H1 (cell line): ENCODE data around the gene GPR143. TPM values are rescaled to one million over a fixed set of nuclear protein-coding genes. Genes with fewer than 3 reads are reported as not detected.

ENCODE experiments used
- CTCF ChIA-PET: fragments of 300-600 bp; sonication (Branson Sonifier 250); formaldehyde crosslinking; loops from one replicate; lab custom pipeline; 2021; ENCODE audit not compliant: partially characterized antibody; lab: Charles Lee
- POLR2A ChIA-PET: fragments of 300-600 bp; sonication (Branson Sonifier 250); formaldehyde crosslinking; loops from one replicate; lab custom pipeline; 2021; ENCODE audit warnings: inconsistent platforms; ENCODE audit not compliant: partially characterized antibody; lab: Charles Lee
- DNase-seq, 2 experiments: peaks; one replicate each; pipeline versions ENCODE4 v3.0.0 to v3.0.0-alpha.2; 2010 to 2022; ENCODE audit warnings: low spot score in 2 of 2, low read depth in 1 of 2, mixed read lengths in 1 of 2
- FAIRE-seq: peaks from 2 replicates; lab custom pipeline; 2011; peaks lifted over from hg19 to GRCh38; lab: Jason Lieb, UNC
- H2AFZ ChIP-seq: 2 replicates; pipeline ENCODE4 v1.8.1; 2012; ENCODE audit warnings: low read length, inconsistent platforms
- H2AK5ac ChIP-seq: 2 replicates; pipeline ENCODE4 v1.6.1; 2013; ENCODE audit warnings: low read depth, low read length
- H2BK120ac ChIP-seq: replicated peaks from 2 replicates; pipeline ENCODE3; 2013; ENCODE audit warnings: low read depth, low read length, inconsistent platforms
- H2BK12ac ChIP-seq: 2 replicates; pipeline ENCODE4 v1.6.1; 2013; ENCODE audit warnings: low read depth, low read length
- H2BK15ac ChIP-seq: 2 replicates; pipeline ENCODE4 v1.6.1; 2013; ENCODE audit warnings: low read length
- H2BK20ac ChIP-seq: 2 replicates; pipeline ENCODE4 v1.6.1; 2013; ENCODE audit warnings: low read length
- H2BK5ac ChIP-seq: 2 replicates; pipeline ENCODE4 v1.6.1; 2013; ENCODE audit warnings: low read depth, low read length
- H3K14ac ChIP-seq: 2 replicates; pipeline ENCODE4 v1.6.1; 2013; ENCODE audit warnings: inconsistent platforms; ENCODE audit not compliant: insufficient read length
- H3K18ac ChIP-seq: 2 replicates; pipeline ENCODE4 v1.6.1; 2013; ENCODE audit warnings: low read length; ENCODE audit errors: extremely low read depth
- H3K23ac ChIP-seq: 2 replicates; pipeline ENCODE4 v1.6.1; 2013; ENCODE audit warnings: inconsistent platforms; ENCODE audit not compliant: insufficient read length
- H3K23me2 ChIP-seq: 2 replicates; pipeline ENCODE4 v1.6.1; 2013; ENCODE audit warnings: low read depth, low read length
- H3K27ac ChIP-seq: 2 replicates; pipeline ENCODE4 v1.6.1; 2011; ENCODE audit warnings: low read depth, low read length, inconsistent platforms
- H3K27me3 ChIP-seq, 4 experiments: replicated peaks in 1 of 4; 1 replicate in 1 of 4; 2 replicates in 3 of 4; pipeline versions ENCODE4 v1.6.1 to v1.8.1; 2011 to 2013; ENCODE audit warnings: low read length in 3 of 4, mild to moderate bottlenecking in 3 of 4, inconsistent platforms in 2 of 4, mixed read lengths in 2 of 4, moderate library complexity in 1 of 4; ENCODE audit not compliant: control insufficient read depth in 3 of 4, insufficient read depth in 3 of 4; ENCODE audit errors: extremely low read depth in 1 of 4
- H3K36me3 ChIP-seq, 4 experiments: 2 replicates each; pipeline versions ENCODE4 v1.6.1 to v1.8.1; 2011 to 2013; ENCODE audit warnings: mild to moderate bottlenecking in 4 of 4, low read length in 3 of 4, moderate library complexity in 2 of 4, control low read depth in 1 of 4, inconsistent platforms in 1 of 4; ENCODE audit not compliant: insufficient read depth in 4 of 4, control insufficient read depth in 2 of 4
- H3K4ac ChIP-seq: replicated peaks from 2 replicates; pipeline ENCODE3; 2013; ENCODE audit warnings: low read length, low read depth, mixed read lengths, inconsistent platforms; ENCODE audit not compliant: insufficient read length
- H3K4me1 ChIP-seq, 4 experiments: replicated peaks in 1 of 4; 1 replicate in 1 of 4; 2 replicates in 3 of 4; pipeline versions ENCODE4 v1.6.1 to v1.8.1; 2011 to 2013; ENCODE audit warnings: low read length in 3 of 4, inconsistent platforms in 2 of 4, mixed read lengths in 1 of 4; ENCODE audit not compliant: insufficient read depth in 4 of 4, control insufficient read depth in 3 of 4
- H3K4me2 ChIP-seq, 2 experiments: 2 replicates each; pipeline versions ENCODE4 v1.6.1 to v1.8.1; 2011 to 2013; ENCODE audit warnings: low read depth in 2 of 2, low read length in 2 of 2, control low read depth in 1 of 2, inconsistent platforms in 1 of 2, mild to moderate bottlenecking in 1 of 2; ENCODE audit not compliant: insufficient read depth in 1 of 2
- H3K4me3 ChIP-seq, 4 experiments: fragments of 200-600, 300-600 bp in 1 of 4; sonication (generic), shearing (Covaris generic), sonication (Bioruptor Twin) in 1 of 4; 2 replicates each; pipeline versions ENCODE4 v1.5.1 to v1.8.1; 2011 to 2016; ENCODE audit warnings: low read length in 4 of 4, low read depth in 3 of 4, control low read depth in 2 of 4, inconsistent platforms in 2 of 4, mild to moderate bottlenecking in 2 of 4, mixed read lengths in 1 of 4, moderate library complexity in 1 of 4; ENCODE audit not compliant: insufficient read depth in 2 of 4; ENCODE audit errors: extremely low read depth in 1 of 4
- H3K56ac ChIP-seq: replicated peaks from 2 replicates; pipeline ENCODE3; 2013; ENCODE audit warnings: low read depth, mild to moderate bottlenecking, mixed read lengths, low read length, inconsistent platforms; ENCODE audit not compliant: insufficient read length
- H3K79me1 ChIP-seq: 2 replicates; pipeline ENCODE4 v1.6.1; 2013; ENCODE audit warnings: low read depth, low read length, control low read depth
- H3K79me2 ChIP-seq, 2 experiments: 2 replicates each; pipeline versions ENCODE4 v1.6.1 to v1.8.1; 2012 to 2013; ENCODE audit warnings: low read length in 2 of 2, mild to moderate bottlenecking in 2 of 2, inconsistent platforms in 1 of 2; ENCODE audit not compliant: insufficient read depth in 2 of 2, control insufficient read depth in 1 of 2
- H3K9ac ChIP-seq, 4 experiments: replicated peaks in 1 of 4; 1 replicate in 1 of 4; 2 replicates in 3 of 4; pipeline versions ENCODE4 v1.6.1 to v1.8.1; 2011 to 2013; ENCODE audit warnings: low read depth in 3 of 4, low read length in 3 of 4, control low read depth in 2 of 4, mild to moderate bottlenecking in 2 of 4, moderate library complexity in 2 of 4, inconsistent platforms in 1 of 4; ENCODE audit errors: extremely low read depth in 1 of 4
- H3K9me3 ChIP-seq, 2 experiments: 2 replicates each; pipeline versions ENCODE4 v1.6.1 to v1.8.1; 2012 to 2013; ENCODE audit warnings: mild to moderate bottlenecking in 2 of 2, moderate library complexity in 2 of 2, control low read depth in 1 of 2, inconsistent platforms in 1 of 2, low read depth in 1 of 2, low read length in 1 of 2, mixed read lengths in 1 of 2; ENCODE audit not compliant: insufficient read depth in 2 of 2
- H4K20me1 ChIP-seq, 2 experiments: replicated peaks in 1 of 2; 2 replicates each; pipeline versions ENCODE3 to v1.8.1; 2011 to 2013; ENCODE audit warnings: inconsistent platforms in 2 of 2, low read length in 2 of 2, mild to moderate bottlenecking in 1 of 2; ENCODE audit not compliant: insufficient read depth in 2 of 2, control insufficient read depth in 1 of 2
- H4K5ac ChIP-seq: 2 replicates; pipeline ENCODE4 v1.6.1; 2013; ENCODE audit warnings: low read length, low read depth, mixed read lengths, inconsistent platforms; ENCODE audit not compliant: insufficient read length
- H4K8ac ChIP-seq: 2 replicates; pipeline ENCODE4 v1.8.0; 2013; ENCODE audit warnings: mild to moderate bottlenecking, moderate library complexity, low read length, inconsistent platforms; ENCODE audit not compliant: insufficient read depth; ENCODE audit errors: extremely low read depth
- H4K91ac ChIP-seq: replicated peaks from 2 replicates; pipeline ENCODE3; 2013; ENCODE audit warnings: low read length, mixed read lengths, inconsistent platforms; ENCODE audit not compliant: insufficient read length
- ASH2L ChIP-seq: fragments of 200-600, 300-600 bp; sonication (generic); IDR thresholded peaks from one replicate; pipeline ENCODE4 v1.7.1; 2017; ENCODE audit warnings: low read length
- BACH1 ChIP-seq: IDR thresholded peaks from 2 replicates; pipeline ENCODE4 v1.6.1; 2012; ENCODE audit warnings: low read length, improper control_type of control experiment
- BCL11A ChIP-seq, 2 experiments: IDR thresholded peaks; one replicate each; pipeline ENCODE4 v1.6.1; 2011; ENCODE audit warnings: low read depth in 2 of 2, low read length in 2 of 2, mild to moderate bottlenecking in 2 of 2
- BRCA1 ChIP-seq: IDR thresholded peaks from 2 replicates; pipeline ENCODE4 v1.6.1; 2012; ENCODE audit warnings: low read depth, low read length, improper control_type of control experiment
- FOSL1 ChIP-seq: IDR thresholded peaks from 2 replicates; pipeline ENCODE4 v1.6.1; 2011; ENCODE audit warnings: mild to moderate bottlenecking, low read depth, low read length, moderate library complexity; ENCODE audit not compliant: insufficient read depth
- GTF2F1 ChIP-seq: IDR thresholded peaks from 2 replicates; pipeline ENCODE4 v1.6.1; 2012; ENCODE audit warnings: low read depth, low read length, improper control_type of control experiment, borderline replicate concordance
- POU5F1 ChIP-seq: IDR thresholded peaks from 2 replicates; pipeline ENCODE4 v1.6.1; 2011; ENCODE audit warnings: low read depth, mild to moderate bottlenecking, low read length, moderate library complexity
- RNF2 ChIP-seq: fragments of 200-900, 300-1000 bp; sonication (generic); IDR thresholded peaks from 2 replicates; pipeline ENCODE4 v1.7.1; 2016; ENCODE audit warnings: borderline replicate concordance, low read depth, mild to moderate bottlenecking, antibody characterized with exemption, low read length; ENCODE audit not compliant: poor library complexity, severe bottlenecking; ENCODE audit errors: missing control alignments
- SIX5 ChIP-seq: IDR thresholded peaks from 2 replicates; pipeline ENCODE4 v1.6.1; 2011; ENCODE audit warnings: mild to moderate bottlenecking, low read depth, low read length
- TAF1 ChIP-seq: IDR thresholded peaks from 2 replicates; pipeline ENCODE4 v1.6.1; 2011; ENCODE audit warnings: mild to moderate bottlenecking, low read depth, low read length
- TAF7 ChIP-seq: optimal IDR thresholded peaks from 2 replicates; pipeline ENCODE3; 2011; ENCODE audit warnings: low read depth, mild to moderate bottlenecking, inconsistent platforms, low read length, moderate library complexity, borderline replicate concordance
- YY1 ChIP-seq: IDR thresholded peaks from 2 replicates; pipeline ENCODE4 v1.6.1; 2011; ENCODE audit warnings: low read depth, mild to moderate bottlenecking, low read length
- WGBS, 2 experiments: shearing (Covaris generic) in 1 of 2; methylation state at CpG; one replicate each; pipeline versions ENCODE4 v1.1.6 to v1.1.7; 2013 to 2015; ENCODE audit warnings: low lambda C conversion rate in 2 of 2, mixed read lengths in 2 of 2, inconsistent platforms in 1 of 2, low coverage in 1 of 2, missing lambda C conversion rate in 1 of 2; ENCODE audit not compliant: insufficient replicate concordance in 2 of 2, insufficient coverage in 1 of 2, insufficient read length in 1 of 2; ENCODE audit errors: extremely low coverage in 1 of 2, missing lambda C conversion rate in 1 of 2; 5-methylcytosine and 5-hydroxymethylcytosine counted together
- polyA plus RNA-seq, 7 experiments: library from polyadenylated mRNA; depleted of rRNA in 3 of 7; stranded (reverse) in 5 of 7; unstranded in 2 of 7; fragments of >200 nt in 5 of 7; fragments of 200-250 nt in 2 of 7; gene quantifications; 1 replicate in 5 of 7; 2 replicates in 1 of 7; 4 replicates in 1 of 7; pipeline versions ENCODE4 v1.2.1 to v1.2.3, GENCODE V29; 2011 to 2013; ENCODE audit warnings: missing spikeins in 2 of 7, mixed read lengths in 2 of 7
- total RNA-seq: library from RNA; stranded (reverse); fragmentation: NEBNext Ultra II Directional; extraction: Animal tissue kit (Norgen Biotek cat#: 25700); gene quantifications from 2 replicates; pipeline ENCODE4 v1.2.1, GENCODE V29; 2021
- TF ChIP-seq, protein P1 (sequence below): IDR thresholded peaks from 2 replicates; pipeline ENCODE4 v1.6.1; 2011; ENCODE audit warnings: low read depth, mild to moderate bottlenecking, low read length; ENCODE audit not compliant: insufficient read depth
- TF ChIP-seq, protein P2 (sequence below): IDR thresholded peaks from 2 replicates; pipeline ENCODE4 v1.6.1; 2012; ENCODE audit warnings: inconsistent platforms

GPR143 gene
- total and polyA plus RNA-seq, 2 of the 8 experiments (the other 6 are each of a cell fraction or from before 2014, with no cell fraction given) = 18.5 to 30.7 TPM

DNA sequence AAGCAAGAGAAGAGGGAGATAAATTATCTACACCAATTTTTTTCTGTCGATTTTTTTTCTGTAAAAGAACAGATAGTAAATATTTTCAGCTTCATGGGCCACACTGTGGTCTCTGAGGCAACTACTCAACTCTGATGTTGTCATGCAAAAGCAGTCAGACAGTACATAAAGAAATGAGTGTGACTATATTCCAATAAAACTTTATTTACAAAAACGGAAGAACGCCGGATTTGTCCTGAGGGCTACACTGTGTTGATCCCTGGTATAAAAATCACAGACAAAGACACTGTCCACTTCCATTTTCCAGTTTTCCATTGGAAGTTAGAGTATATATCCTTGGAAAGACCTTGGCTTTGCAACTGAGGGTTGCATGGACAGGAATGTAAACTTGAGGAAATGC is 18.0 kb downstream of the GPR143 start:
- H2BK20ac ChIP-seq = no peak overlapping the region
- H3K14ac ChIP-seq = no peak overlapping the region
- no peak overlapping the region for H4K5ac ChIP-seq
- H3K36me3 ChIP-seq = peaks cover 0 to 3% (median under 1%) of the 10 kb centered on the region in 4 experiments; a peak in 2 of 8 replicates
- H3K27me3 ChIP-seq = no peaks in the 10 kb centered on the region
- H3K4me2 ChIP-seq = no peak overlapping the region
- no peak overlapping the region for H3K27ac ChIP-seq
- no peak overlapping the region for H3K18ac ChIP-seq
- no peak overlapping the region for H4K91ac ChIP-seq
- ChIA-PET CTCF (interaction anchor here (0.9 to 1.9 kb wide), 2 partner anchors 9 to 47 kb away, joined by 3 to 5 read pairs; no protein-coding TSS in a partner anchor), POLR2A (no interaction called here)
- H3K79me1 ChIP-seq = no peaks in the 10 kb centered on the region
- no peak for FAIRE-seq
- no peaks in the 10 kb centered on the region for H3K23me2 ChIP-seq
- no peak overlapping the region for H2BK5ac ChIP-seq
- H2BK15ac ChIP-seq = no peak overlapping the region
- H2AK5ac ChIP-seq = no peak overlapping the region
- no peak overlapping the region for H2AFZ ChIP-seq
- peaks cover 0 to 3% (median 0%) of the 10 kb centered on the region in 4 experiments; a peak in 3 of 7 replicates for H3K4me1 ChIP-seq
- no peak overlapping the region for H3K9ac ChIP-seq
- no peak for DNase-seq
- no peak overlapping the region for H3K4ac ChIP-seq
- H4K20me1 ChIP-seq = no peaks in the 10 kb centered on the region
- H3K4me3 ChIP-seq = no peak overlapping the region
- no peak overlapping the region for H3K56ac ChIP-seq
- no peak overlapping the region for H4K8ac ChIP-seq
- H2BK12ac ChIP-seq = no peak overlapping the region
- no peaks in the 10 kb centered on the region for H3K9me3 ChIP-seq
- no peak overlapping the region for H3K23ac ChIP-seq
- H3K79me2 ChIP-seq = no peaks in the 10 kb centered on the region
- no peak overlapping the region for H2BK120ac ChIP-seq
- 95% methylated on average over 4 of the region's 4 CpGs; no CpG with 5 or more reads in 1 of the 2 experiments for WGBS, 2 experiments
- TF ChIP-seq SIX5 = no peak
- TF ChIP-seq, protein P1, sequence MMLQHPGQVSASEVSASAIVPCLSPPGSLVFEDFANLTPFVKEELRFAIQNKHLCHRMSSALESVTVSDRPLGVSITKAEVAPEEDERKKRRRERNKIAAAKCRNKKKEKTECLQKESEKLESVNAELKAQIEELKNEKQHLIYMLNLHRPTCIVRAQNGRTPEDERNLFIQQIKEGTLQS = no peak
- TF ChIP-seq ASH2L = no peak
- TF ChIP-seq TAF1 = no peak
- TF ChIP-seq BRCA1 = no peak
- TF ChIP-seq, protein P2, sequence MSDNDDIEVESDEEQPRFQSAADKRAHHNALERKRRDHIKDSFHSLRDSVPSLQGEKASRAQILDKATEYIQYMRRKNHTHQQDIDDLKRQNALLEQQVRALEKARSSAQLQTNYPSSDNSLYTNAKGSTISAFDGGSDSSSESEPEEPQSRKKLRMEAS = no peak
- no peak for TF ChIP-seq FOSL1
- no peak for TF ChIP-seq TAF7
- no peak for TF ChIP-seq RNF2
- TF ChIP-seq POU5F1 = no peak
- TF ChIP-seq YY1 = no peak
- TF ChIP-seq GTF2F1 = no peak
- no peak for TF ChIP-seq BACH1
- TF ChIP-seq BCL11A (IDR thresholded peaks at IDR 0.05; ENCODE audit: low read depth in 2 of 2, low read length in 2 of 2) = no peak
